Activated CD4-positive, alpha-beta T cell treated with anti-CD3 and anti-CD28 coated beads for 36 hours (primary cell): ENCODE results near the gene ATL2. TPM values are rescaled to one million over a fixed set of nuclear protein-coding genes. Genes with fewer than 3 reads are reported as not detected.
"Not testable (repeated sequence)": the region's sequence is repeated elsewhere in the genome, so short reads cannot be mapped to it uniquely, and the experiment has no call there.

ENCODE experiments used
- ATAC-seq: fragments of 200-7000 bp; cut with Tn5 transposase; one replicate; pipeline ENCODE4 v1.10.0; 2021; ENCODE audit warnings: mild to moderate bottlenecking, moderate library complexity
- CTCF ChIA-PET: fragments of 350-600 bp; sonication (Branson Sonifier 250); formaldehyde crosslinking; loops from one replicate; lab custom pipeline; 2021; ENCODE audit warnings: antibody characterized with exemption; lab: Charles Lee
- POLR2A ChIA-PET: fragments of 350-600 bp; sonication (Branson Sonifier 250); formaldehyde crosslinking; loops from one replicate; lab custom pipeline; 2021; ENCODE audit warnings: antibody characterized with exemption, inconsistent platforms; lab: Charles Lee
- DNase-seq: peaks from one replicate; pipeline ENCODE4 v3.0.0-alpha.2; 2020
- H3K27ac Mint-ChIP-seq: one replicate; pipeline ENCODE4 v1.8.0; 2021; ENCODE audit warnings: mixed read lengths
- H3K27me3 Mint-ChIP-seq: one replicate; pipeline ENCODE4 v1.8.0; 2021; ENCODE audit warnings: mixed read lengths
- H3K36me3 Mint-ChIP-seq: one replicate; pipeline ENCODE4 v1.8.0; 2021; ENCODE audit warnings: low read depth, mixed read lengths
- H3K4me1 Mint-ChIP-seq: one replicate; pipeline ENCODE4 v1.8.0; 2021; ENCODE audit warnings: mixed read lengths
- H3K4me3 Mint-ChIP-seq: one replicate; pipeline ENCODE4 v1.8.0; 2021; ENCODE audit warnings: mild to moderate bottlenecking, moderate library complexity, mixed read lengths
- H3K9me3 Mint-ChIP-seq: one replicate; pipeline ENCODE4 v1.8.0; 2021; ENCODE audit warnings: low read depth, mixed read lengths
- intact Hi-C, 2 experiments: fragments of 100-400 bp; cut with DNase I in 1 of 2; cut with micrococcal nuclease in 1 of 2; formaldehyde crosslinking; loops; one replicate each; pipeline versions ENCODE4 v1.14.2 to v1.15.1; 2022 to 2024; cut with DNase I, micrococcal nuclease
- total RNA-seq, 2 experiments: library from RNA; stranded (reverse); gene quantifications; one replicate each; pipeline ENCODE4 v1.2.3, GENCODE V29; 2021

ATL2 gene
- total RNA-seq, 2 experiments from 2014 or later: 29.9 to 50.3 TPM

DNA sequence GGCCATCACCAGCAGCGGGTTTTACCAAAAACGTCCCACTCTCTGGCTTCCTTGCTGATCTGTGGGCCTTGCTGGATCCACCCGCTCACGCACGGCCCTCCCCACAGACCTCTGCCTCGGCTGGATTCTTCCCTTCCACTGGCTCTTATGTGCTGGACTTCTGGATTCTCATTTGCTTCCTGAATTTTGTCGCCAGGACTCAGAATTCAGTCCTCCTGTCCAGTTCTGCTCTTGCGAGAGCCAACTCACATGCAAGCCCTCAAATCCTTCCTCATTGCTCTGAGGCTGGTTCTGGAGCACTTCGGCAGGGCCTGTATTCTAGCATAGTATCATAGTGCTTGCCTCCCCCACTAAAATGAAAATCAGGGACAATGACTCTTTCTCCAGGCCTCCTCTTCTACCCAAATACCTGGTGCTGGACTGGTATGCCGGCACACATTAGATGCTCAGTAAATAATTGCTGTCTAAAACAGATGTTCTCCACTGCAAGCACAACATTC is 115.5 kb downstream of the ATL2 start:
- Mint-ChIP-seq H3K4me1 (peaks cover 27% of the 10 kb centered on the region), H3K36me3 (peaks cover 5% of the 10 kb centered on the region), H3K9me3 (peaks cover 9% of the 10 kb centered on the region), H3K4me3 (no peak overlapping the region), H3K27ac (peak overlapping the region; percentile 11), H3K27me3 (peaks cover 29% of the 10 kb centered on the region)
- no peak for DNase-seq
- ATAC-seq: peak; percentile 34
- CTCF ChIA-PET: no interaction called here
- intact Hi-C loops: loop anchor here in 1 of 2 experiments (2.0 kb wide), 1 partner anchor 185 kb away; the partner anchor contains the start of gene CYP1B1
- POLR2A ChIA-PET: no interaction called here

DNA sequence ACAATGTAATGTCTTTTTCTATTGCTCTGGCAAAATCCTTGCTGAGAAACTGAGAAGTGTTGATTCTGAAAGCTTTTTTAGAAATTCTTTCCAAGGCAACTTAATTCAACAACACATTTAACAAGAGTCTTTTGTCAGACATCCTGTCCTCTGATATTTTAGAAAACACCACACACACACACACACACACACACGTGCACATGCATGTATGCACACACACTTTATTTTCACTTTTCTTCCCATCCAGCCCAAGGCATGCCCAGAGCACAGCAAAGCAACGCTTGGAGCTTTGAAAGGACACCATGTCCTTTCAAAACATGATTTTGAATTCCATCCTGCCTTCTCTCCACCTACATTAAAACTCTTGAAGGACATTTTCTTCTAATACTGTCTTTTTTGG is 116.1 kb downstream of the ATL2 start:
- intact Hi-C loops: no loop called here
- POLR2A ChIA-PET: no interaction called here
- DNase-seq (peak; percentile 16), ATAC-seq (no peak)
- CTCF ChIA-PET: interaction anchor here (1.2 kb wide), 1 partner anchor 247 kb away, joined by 3 read pairs; no protein-coding TSS in a partner anchor
- Mint-ChIP-seq H3K36me3 (peaks cover 2% of the 10 kb centered on the region), H3K4me3 (no peak overlapping the region), H3K27ac (no peak overlapping the region), H3K4me1 (peaks cover 25% of the 10 kb centered on the region), H3K9me3 (peaks cover 5% of the 10 kb centered on the region), H3K27me3 (peaks cover 29% of the 10 kb centered on the region)

DNA sequence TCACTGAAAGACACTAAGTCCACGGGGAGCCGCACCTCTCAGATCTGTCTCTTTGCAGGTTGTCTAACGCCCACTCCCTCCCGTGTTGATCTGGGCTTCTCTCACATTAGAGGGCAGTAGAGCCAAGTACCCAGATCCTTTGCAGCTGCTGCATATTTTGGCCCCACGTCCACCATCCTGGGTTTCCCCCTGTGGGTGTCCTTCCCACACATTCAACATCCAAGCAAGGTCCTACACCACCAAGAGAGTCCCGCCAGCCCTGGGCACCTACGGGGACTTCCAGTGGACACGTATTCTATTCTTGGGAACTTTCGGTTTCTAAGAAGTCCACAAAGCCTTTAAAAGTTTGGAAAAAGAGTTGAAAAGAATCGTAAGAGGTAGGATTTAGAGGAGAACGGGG is 116.6 kb downstream of the ATL2 start:
- intact Hi-C loops: no loop called here
- CTCF ChIA-PET: interaction anchor here (0.7 to 1.2 kb wide), 3 partner anchors 14 to 247 kb away, joined by 3 to 5 read pairs (median 3); no protein-coding TSS in a partner anchor
- DNase-seq: peak; percentile 29

DNA sequence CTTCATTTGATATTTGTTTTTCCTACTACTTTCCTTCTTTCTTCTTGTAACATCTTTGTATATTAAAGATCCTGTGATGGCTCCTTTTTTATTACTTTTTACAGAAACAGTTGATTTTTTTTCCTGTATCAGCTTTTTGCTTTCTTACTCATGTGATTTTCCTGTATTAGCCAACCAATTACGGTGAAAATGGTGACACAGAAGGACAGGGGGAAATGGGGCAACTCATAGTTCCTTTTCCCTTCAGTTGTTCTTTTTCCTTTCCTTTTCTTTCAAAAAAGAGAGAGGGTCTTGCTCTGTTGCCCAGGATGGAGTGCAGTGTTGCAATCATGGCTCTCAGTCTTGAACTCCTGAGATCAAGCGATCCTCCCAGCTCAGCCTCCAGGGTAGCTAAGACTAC is 117.8 kb downstream of the ATL2 start:
- Mint-ChIP-seq H3K36me3 (no peaks in the 10 kb centered on the region), H3K27ac (no peak overlapping the region), H3K27me3 (peaks cover 26% of the 10 kb centered on the region), H3K9me3 (no peaks in the 10 kb centered on the region), H3K4me1 (peaks cover 22% of the 10 kb centered on the region), H3K4me3 (no peak overlapping the region)
- intact Hi-C loops: no loop called here
- ATAC-seq (no peak), DNase-seq (no peak)
- ChIA-PET POLR2A (no interaction called here), CTCF (interaction anchor here (0.6 kb wide), 1 partner anchor 475 kb away, joined by 3 read pairs; no protein-coding TSS in a partner anchor)

More for the DNA sequence above, 116.6 kb downstream of the ATL2 start:
- H3K9me3 Mint-ChIP-seq: peaks cover under 1% of the 10 kb centered on the region
- peaks cover 29% of the 10 kb centered on the region for H3K27me3 Mint-ChIP-seq
- H3K4me3 Mint-ChIP-seq: peak overlapping the region; percentile 26
- H3K4me1 Mint-ChIP-seq: peaks cover 22% of the 10 kb centered on the region
- no peaks in the 10 kb centered on the region for H3K36me3 Mint-ChIP-seq
- H3K27ac Mint-ChIP-seq: no peak overlapping the region
- no peak for ATAC-seq
- POLR2A ChIA-PET: no interaction called here

DNA sequence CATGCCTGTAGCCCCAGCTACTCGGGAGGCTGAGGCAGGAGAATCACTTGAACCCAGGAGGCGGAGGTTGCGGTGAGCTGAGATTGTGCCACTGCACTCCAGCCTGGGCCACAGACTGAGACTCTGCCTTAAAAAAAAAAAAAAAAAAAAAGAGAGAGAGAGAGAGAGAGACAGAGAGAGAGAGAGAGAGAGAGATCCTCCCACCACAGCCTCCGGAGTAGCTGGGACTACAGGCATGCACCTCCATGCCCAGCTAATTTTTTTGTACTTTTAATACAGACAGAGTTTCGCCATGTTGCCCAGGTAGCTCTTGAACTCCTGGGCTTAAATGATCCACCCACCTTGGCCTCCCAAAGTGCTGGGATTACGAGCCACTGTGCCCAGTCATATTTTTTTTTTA is 119.4 kb downstream of the ATL2 start:
- H3K27ac Mint-ChIP-seq, ATAC-seq, H3K9me3 Mint-ChIP-seq, DNase-seq, H3K36me3 Mint-ChIP-seq, intact Hi-C loops, H3K4me3 Mint-ChIP-seq, POLR2A ChIA-PET: not testable (repeated sequence)
- H3K27me3 Mint-ChIP-seq: peaks cover 19% of the 10 kb centered on the region
- peaks cover 22% of the 10 kb centered on the region for H3K4me1 Mint-ChIP-seq
- CTCF ChIA-PET: interaction anchor here (0.6 kb wide), 1 partner anchor 56 kb away, joined by 3 read pairs; no protein-coding TSS in a partner anchor

DNA sequence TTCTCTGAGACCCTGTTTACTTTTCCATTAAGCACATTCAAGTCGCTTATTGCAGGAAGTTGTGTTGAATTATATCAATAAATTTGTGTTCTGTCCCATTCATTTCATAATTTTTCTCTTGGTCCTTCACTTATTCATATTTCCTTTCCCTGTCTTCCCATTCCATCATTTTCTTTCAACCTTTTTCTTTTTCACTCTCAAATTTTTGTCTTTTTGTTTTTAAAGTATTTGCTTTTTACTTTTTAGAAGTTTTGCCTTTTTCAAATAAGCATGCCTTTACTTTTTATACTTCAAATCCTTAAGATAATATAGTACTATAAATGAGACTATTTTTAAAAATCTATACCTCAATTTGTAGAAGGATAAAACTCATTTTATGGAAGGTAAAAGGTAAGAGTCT is 120.5 kb downstream of the ATL2 start:
- Mint-ChIP-seq H3K36me3 (no peaks in the 10 kb centered on the region), H3K27ac (no peak overlapping the region), H3K4me3 (no peak overlapping the region), H3K9me3 (no peaks in the 10 kb centered on the region), H3K4me1 (peaks cover 14% of the 10 kb centered on the region), H3K27me3 (peaks cover 16% of the 10 kb centered on the region)
- POLR2A ChIA-PET: no interaction called here
- intact Hi-C loops: no loop called here
- DNase-seq: no peak
- CTCF ChIA-PET: no interaction called here
- no peak for ATAC-seq

DNA sequence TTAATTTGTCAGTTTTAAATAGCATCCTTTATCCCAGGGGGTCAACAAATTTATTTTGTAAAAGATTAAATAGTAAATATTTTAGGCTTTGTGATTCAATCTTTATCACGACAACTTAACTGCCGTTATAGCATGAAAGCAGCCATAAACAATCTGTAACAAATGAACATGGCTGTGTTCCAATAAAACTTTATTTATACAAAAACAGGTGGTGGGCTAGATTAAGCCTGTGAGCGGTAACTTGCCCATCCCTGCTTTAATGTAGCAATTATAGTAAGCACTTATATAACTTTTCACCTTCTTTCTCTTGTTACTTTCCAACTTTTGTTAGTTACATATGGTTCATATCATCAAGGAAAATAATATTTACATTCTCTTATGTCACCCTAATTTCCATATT is 121.9 kb downstream of the ATL2 start:
- H3K4me1 Mint-ChIP-seq: peaks cover under 1% of the 10 kb centered on the region
- ATAC-seq (no peak), DNase-seq (no peak)
- ChIA-PET CTCF (no interaction called here), POLR2A (no interaction called here)
- H3K27me3 Mint-ChIP-seq: peaks cover 9% of the 10 kb centered on the region
- no peak overlapping the region for H3K27ac Mint-ChIP-seq
- no peaks in the 10 kb centered on the region for H3K36me3 Mint-ChIP-seq
- intact Hi-C loops: no loop called here
- H3K9me3 Mint-ChIP-seq: no peaks in the 10 kb centered on the region
- H3K4me3 Mint-ChIP-seq: no peak overlapping the region

DNA sequence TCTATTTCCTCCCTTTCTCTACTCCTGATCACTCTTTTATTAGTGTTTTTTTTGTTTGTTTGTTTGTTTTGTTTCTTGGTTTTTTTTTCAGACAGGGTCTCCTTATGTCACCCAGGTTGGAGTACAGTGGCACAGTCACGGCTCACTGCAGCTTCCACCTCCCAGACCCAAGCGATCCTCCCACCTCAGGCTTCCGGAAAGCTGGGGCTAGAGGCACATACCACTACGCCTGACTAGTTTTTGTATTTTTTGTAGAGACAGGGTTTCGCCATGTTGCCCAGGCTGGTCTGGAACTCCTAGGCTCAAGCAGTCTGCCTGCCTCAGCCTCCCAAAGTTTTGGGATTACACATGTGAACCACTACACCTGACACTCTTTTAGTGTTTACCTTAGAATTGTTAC is 122.3 kb downstream of the ATL2 start:
- no peak for ATAC-seq
- intact Hi-C loops: no loop called here

DNA sequence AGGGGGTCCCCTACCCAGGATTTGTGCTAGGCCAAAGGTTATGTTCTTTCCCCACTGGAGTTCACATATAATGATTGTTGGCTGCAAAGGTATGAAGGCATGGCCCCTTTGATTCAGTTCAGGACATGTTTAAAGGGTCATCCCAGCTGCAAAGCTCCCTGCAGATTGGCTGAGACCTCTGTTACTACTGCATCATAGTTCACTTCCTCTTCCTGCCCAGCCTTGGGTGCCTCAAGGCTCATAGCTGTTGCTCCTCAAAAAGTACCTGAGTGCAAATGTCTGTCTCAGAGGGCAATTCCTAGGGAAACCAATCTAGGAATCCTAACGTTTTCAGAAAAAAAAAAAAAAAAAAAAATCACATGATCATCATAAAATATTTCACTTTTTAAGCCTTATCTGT is 125.1 kb downstream of the ATL2 start:
- no peak overlapping the region for H3K27ac Mint-ChIP-seq
- H3K9me3 Mint-ChIP-seq: no peaks in the 10 kb centered on the region
- intact Hi-C loops: no loop called here
- no peaks in the 10 kb centered on the region for H3K36me3 Mint-ChIP-seq
- ChIA-PET POLR2A (no interaction called here), CTCF (interaction anchor here (1.2 kb wide), 1 partner anchor 256 kb away, joined by 3 read pairs; no protein-coding TSS in a partner anchor)
- no peak for DNase-seq
- H3K27me3 Mint-ChIP-seq: no peaks in the 10 kb centered on the region
- H3K4me3 Mint-ChIP-seq: no peak overlapping the region
- no peaks in the 10 kb centered on the region for H3K4me1 Mint-ChIP-seq
- ATAC-seq: no peak

More for the DNA sequence above, 122.3 kb downstream of the ATL2 start:
- POLR2A ChIA-PET: no interaction called here
- Mint-ChIP-seq H3K9me3 (no peaks in the 10 kb centered on the region), H3K4me3 (no peak overlapping the region), H3K36me3 (no peaks in the 10 kb centered on the region), H3K27ac (no peak overlapping the region), H3K27me3 (peaks cover 9% of the 10 kb centered on the region), H3K4me1 (no peaks in the 10 kb centered on the region)
- CTCF ChIA-PET: no interaction called here
- no peak for DNase-seq

DNA sequence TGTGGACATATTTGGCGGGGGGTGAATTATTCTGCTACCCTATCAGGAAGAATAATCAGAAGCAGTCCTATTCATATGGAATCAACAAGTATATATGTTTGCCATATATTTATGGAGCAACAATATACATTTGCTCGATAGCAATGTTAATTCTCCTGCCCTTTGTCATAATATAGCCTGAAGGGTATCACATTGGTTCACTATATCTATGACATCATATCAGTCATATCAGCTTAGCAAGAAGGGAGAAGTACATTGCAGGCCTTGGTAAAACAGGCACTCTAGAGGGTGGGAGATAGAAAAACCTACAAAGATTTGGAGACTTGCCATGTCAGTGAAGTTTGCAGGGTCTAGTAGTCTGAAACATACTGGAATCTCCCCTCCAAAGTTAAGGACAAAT is 128.4 kb downstream of the ATL2 start:
- H3K36me3 Mint-ChIP-seq: no peaks in the 10 kb centered on the region
- ChIA-PET POLR2A (no interaction called here), CTCF (interaction anchor here (0.6 to 0.7 kb wide), 2 partner anchors 49 to 153 kb away, joined by 3 read pairs; no protein-coding TSS in a partner anchor)
- H3K27ac Mint-ChIP-seq: no peak overlapping the region
- no peaks in the 10 kb centered on the region for H3K4me1 Mint-ChIP-seq
- no peak overlapping the region for H3K4me3 Mint-ChIP-seq
- ATAC-seq (no peak), DNase-seq (no peak)
- H3K27me3 Mint-ChIP-seq: no peaks in the 10 kb centered on the region
- intact Hi-C loops: no loop called here
- no peaks in the 10 kb centered on the region for H3K9me3 Mint-ChIP-seq

DNA sequence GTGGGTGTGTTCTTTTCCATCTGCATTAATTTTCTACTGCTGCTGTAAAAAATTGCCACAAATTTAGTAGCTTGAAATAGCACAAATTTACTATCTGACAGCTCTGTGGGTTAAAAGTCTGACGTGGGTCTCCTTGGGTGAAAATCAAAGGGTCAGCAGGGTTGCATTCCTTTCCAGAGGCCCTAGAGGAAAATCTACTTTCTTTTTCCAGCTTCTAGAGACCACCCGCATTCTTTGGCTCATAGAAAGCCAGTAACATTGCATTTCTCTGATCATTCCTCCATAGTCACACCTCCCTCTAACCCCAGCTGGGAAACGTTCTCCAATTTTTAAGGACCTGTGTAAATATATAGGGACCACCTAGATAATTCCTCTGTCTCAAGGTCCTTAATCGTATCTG is 128.8 kb downstream of the ATL2 start:
- DNase-seq (no peak), ATAC-seq (no peak)
- Mint-ChIP-seq H3K27me3 (no peaks in the 10 kb centered on the region), H3K4me1 (no peaks in the 10 kb centered on the region), H3K9me3 (no peaks in the 10 kb centered on the region), H3K36me3 (no peaks in the 10 kb centered on the region), H3K4me3 (no peak overlapping the region), H3K27ac (no peak overlapping the region)
- CTCF ChIA-PET: interaction anchor here (0.6 kb wide), 1 partner anchor 154 kb away, joined by 3 read pairs; no protein-coding TSS in a partner anchor
- intact Hi-C loops: no loop called here
- POLR2A ChIA-PET: no interaction called here

DNA sequence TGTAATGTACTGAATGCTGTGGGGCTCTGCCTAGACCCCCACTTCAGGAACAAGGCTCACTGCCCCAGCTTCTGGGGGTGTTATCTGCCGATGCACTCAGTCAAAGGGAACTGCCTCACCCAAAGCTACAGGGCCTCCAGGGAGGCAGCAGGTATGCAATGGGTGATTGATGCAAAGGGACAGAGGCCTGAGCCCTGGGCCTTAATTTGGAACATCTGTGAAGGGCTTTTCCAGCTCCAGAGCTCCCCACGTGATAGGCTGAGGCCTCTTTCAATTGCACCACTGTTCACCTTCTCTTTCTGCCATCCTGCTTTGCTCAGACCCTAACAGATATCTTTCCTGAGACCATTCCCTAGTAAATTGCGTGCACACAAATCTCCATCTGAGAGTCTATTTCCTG is 131.0 kb downstream of the ATL2 start:
- POLR2A ChIA-PET: interaction anchor here (0.6 kb wide), 1 partner anchor 9 kb away, joined by 4 read pairs; no protein-coding TSS in a partner anchor
- no peak overlapping the region for H3K27ac Mint-ChIP-seq
- H3K27me3 Mint-ChIP-seq: peaks cover 2% of the 10 kb centered on the region
- H3K9me3 Mint-ChIP-seq: no peaks in the 10 kb centered on the region
- no peaks in the 10 kb centered on the region for H3K4me1 Mint-ChIP-seq
- H3K36me3 Mint-ChIP-seq: no peaks in the 10 kb centered on the region
- DNase-seq (no peak), ATAC-seq (no peak)
- CTCF ChIA-PET: interaction anchor here (1.5 kb wide), 1 partner anchor 28 kb away, joined by 6 read pairs; no protein-coding TSS in a partner anchor
- no peak overlapping the region for H3K4me3 Mint-ChIP-seq
- intact Hi-C loops: no loop called here
